RWPE1 (cell line): ENCODE measurements around the gene RNPEPL1.

Source experiments
- CTCF ChIA-PET: fragments of 350-600 bp; sonication (Branson Sonifier 250); formaldehyde crosslinking; extraction: SDS; loops from one replicate; lab custom pipeline; 2021; lab: Yijun Ruan, JAX
- POLR2A ChIA-PET: fragments of 400-600 bp; formaldehyde crosslinking; extraction: SDS; loops from one replicate; lab custom pipeline; 2020; ENCODE audit warnings: antibody characterized with exemption; ENCODE audit not compliant: low non-redundant PET; lab: Yijun Ruan, JAX
- DNase-seq: peaks from one replicate; pipeline ENCODE4 v3.0.0; 2012; ENCODE audit warnings: low spot score
- H3K27ac ChIP-seq: fragments of 450-650 bp; 2 replicates; pipeline ENCODE4 v1.5.1; 2017
- TF ChIP-seq, protein P1 (sequence below): fragments of 450-650 bp; conservative IDR thresholded peaks from 2 replicates; pipeline ENCODE4 v1.5.1; 2017; ENCODE audit warnings: low read depth, mild to moderate bottlenecking

The RNPEPL1 gene

DNA sequence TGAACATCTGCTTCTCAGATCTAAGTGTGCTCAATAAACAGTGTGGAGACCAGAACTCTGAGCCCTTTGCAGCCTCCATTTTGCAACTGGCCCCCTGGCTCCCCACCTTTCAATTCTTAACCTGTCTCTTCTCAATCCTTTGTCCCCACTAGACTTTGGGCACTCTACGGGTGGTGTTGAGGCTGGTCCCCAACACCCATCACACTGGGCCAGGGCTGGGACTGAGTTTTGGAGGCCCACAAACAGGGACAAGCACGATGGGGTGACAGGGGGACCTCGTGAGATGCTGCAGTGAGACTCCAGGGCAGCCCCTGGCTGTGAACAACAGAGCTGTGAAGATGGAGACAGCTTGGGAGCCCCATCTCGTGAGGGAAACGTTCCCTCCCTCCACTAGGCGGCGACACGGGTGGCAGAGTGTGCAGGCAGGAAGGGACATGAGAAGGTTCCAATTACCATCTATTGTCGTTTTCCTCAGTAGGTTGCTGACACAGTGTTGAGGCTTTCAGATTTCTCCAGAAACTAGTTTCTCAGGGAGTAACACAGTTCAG lies 11.7 kb upstream of the RNPEPL1 start:
- POLR2A ChIA-PET = no interaction called here
- H3K27ac ChIP-seq = peak overlapping the region; percentile 51; the same call in 1 of the 2 replicates
- DNase-seq = no peak
- CTCF ChIA-PET = interaction anchor here (0.6 to 0.7 kb wide), 3 partner anchors 23 to 453 kb away, joined by 3 to 6 read pairs (median 4); no protein-coding TSS in a partner anchor
- TF ChIP-seq, protein P1, sequence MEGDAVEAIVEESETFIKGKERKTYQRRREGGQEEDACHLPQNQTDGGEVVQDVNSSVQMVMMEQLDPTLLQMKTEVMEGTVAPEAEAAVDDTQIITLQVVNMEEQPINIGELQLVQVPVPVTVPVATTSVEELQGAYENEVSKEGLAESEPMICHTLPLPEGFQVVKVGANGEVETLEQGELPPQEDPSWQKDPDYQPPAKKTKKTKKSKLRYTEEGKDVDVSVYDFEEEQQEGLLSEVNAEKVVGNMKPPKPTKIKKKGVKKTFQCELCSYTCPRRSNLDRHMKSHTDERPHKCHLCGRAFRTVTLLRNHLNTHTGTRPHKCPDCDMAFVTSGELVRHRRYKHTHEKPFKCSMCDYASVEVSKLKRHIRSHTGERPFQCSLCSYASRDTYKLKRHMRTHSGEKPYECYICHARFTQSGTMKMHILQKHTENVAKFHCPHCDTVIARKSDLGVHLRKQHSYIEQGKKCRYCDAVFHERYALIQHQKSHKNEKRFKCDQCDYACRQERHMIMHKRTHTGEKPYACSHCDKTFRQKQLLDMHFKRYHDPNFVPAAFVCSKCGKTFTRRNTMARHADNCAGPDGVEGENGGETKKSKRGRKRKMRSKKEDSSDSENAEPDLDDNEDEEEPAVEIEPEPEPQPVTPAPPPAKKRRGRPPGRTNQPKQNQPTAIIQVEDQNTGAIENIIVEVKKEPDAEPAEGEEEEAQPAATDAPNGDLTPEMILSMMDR = peak; percentile 40

DNA sequence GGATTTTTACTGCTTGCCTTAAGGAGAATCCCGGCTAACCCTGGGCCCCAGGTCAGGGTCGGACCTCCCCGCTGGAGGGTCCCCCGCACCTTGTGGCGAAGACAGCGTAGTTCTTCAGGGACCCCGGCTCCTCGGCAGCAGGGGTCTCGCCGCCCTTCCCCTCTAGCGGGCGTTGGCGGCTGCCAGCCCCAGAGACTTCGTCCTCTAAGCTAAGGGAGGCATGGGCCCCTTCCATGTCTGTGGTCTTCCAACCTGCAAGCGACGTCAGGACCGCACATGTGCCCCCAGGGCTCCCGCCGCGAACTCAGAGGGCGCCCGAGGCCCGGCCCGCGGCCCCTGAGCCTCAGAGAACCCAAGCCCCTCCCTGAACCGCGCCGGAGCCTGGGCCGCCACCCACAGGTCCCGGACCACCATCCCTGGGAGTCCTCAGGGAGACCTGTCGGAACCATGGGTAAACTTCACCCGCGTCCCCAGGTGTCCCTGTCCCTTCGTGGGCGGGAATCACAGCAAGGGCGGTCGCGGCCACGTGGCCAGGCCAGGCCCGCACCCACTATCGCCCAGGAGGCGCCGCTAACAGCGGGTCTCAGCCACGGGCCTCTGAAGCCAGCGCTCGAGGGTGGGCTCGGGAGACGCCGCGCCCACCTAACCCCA lies 11.1 kb upstream of the RNPEPL1 start:
- H3K27ac ChIP-seq = peak overlapping the region; percentile 51
- POLR2A ChIA-PET = no interaction called here
- no peak for DNase-seq
- CTCF ChIA-PET = interaction anchor here (0.7 kb wide), 1 partner anchor 22 kb away, joined by 4 read pairs; no protein-coding TSS in a partner anchor
- TF ChIP-seq, protein P1 = no peak

DNA sequence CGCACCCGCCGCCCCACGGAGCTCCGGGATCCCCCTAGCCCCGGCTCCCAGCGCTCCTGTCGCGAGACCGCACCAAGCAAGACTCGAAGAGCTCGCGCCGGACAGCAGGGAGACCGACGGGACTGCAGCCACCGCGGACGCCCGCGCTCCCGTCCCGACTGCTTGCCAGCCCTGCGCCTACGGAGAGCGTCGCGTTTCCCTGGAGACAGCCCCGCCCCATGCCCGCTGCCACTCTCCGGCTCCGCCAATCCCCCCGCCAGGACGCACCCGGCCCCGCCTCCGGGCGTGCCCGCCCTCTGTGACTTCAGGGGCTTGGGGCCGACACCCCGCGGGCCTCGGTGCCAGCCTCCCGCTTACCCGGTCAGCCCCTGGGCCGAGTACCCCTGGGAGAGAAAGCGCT lies 10.5 kb upstream of the RNPEPL1 start, which contains the start of gene ANKMY1:
ANKMY1 (minus strand) TSS at position 181 of the 400 bp plus-strand sequence. CDS start 653 bp downstream, outside the sequence.
- DNase-seq = peak; percentile 94
- ChIA-PET CTCF (no interaction called here), POLR2A (no interaction called here)
- TF ChIP-seq, protein P1 = no peak
- peak within 1 kb of the TSS; percentile 51 for H3K27ac ChIP-seq

DNA sequence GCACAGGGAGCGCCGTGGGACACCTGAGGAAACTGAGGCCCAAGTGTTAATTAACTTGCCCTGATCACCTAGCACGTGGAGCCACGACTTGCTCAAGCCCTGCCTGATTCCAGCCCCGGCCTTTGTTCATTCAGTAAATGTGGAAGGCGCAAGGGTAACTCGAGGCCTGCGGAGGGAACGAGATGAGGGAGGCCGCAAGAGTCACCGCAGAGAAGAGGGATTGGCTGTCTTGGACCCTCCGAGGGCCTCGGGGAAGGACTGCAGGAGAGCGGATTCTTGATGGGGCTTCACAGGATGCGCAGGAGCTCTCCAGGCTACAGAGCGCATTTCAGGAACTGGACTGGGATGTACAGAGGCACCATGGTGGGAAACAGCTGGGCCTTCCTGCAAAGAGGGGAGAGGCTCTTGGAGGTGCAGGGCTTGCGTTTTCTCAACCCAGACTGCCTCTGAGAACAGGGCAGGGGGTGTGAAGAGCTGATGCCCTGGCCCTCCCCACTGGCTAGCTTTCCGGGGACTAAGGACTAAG lies 10.0 kb upstream of the RNPEPL1 start:
- ChIA-PET POLR2A (no interaction called here), CTCF (no interaction called here)
- DNase-seq = no peak
- TF ChIP-seq, protein P1 = no peak
- peak overlapping the region; percentile 51 for H3K27ac ChIP-seq

DNA sequence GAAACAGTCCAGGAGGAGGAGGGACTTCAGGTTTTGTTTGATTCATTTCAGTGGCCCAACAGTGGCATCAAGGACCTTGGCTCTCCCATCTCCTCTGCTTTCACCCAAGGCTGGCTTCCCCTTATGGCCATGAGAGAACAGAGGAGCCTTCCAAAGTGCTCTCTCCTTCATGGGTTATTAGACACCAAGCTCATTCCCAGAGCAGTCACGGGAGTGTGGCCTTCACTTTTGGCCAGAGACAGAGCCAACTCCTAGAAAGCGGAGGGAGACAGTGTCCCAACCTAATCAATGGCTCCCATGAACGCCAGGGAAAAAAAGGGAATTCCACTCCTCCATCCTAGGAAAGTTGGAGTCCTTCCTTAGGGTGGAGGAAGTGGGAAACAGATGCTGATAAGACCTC lies 9.0 kb upstream of the RNPEPL1 start:
- no peak overlapping the region; the same call in 1 of the 2 replicates for H3K27ac ChIP-seq
- CTCF ChIA-PET = interaction anchor here (0.7 kb wide), 1 partner anchor 509 kb away, joined by 3 read pairs; no protein-coding TSS in a partner anchor
- TF ChIP-seq, protein P1 = no peak
- no peak for DNase-seq
- POLR2A ChIA-PET = no interaction called here

DNA sequence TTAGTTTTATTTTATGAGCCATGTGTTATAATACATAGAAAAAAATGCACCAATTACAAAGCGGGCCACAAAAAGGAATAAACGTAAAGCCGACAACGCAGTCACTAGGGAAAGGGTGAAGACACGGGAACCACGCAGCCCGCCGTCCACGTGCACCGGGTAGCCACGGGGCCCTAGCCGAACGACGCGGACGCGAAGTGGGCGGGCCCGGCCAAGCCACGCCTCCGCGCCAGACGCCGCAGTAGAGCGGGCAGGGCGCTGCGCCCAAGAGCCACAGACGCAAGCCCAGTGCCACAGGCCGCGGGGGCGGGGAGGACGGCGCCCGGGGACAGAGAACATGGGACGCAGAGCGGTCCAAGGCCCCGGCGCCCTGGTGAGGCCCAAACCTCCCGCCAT lies 8.2 kb upstream of the RNPEPL1 start, which contains the start of gene DUSP28:
DUSP28 (plus strand) TSS at position 274 of the 396 bp plus-strand sequence. CDS start 328 bp downstream, outside the sequence.
- ChIA-PET CTCF (no interaction called here), POLR2A (interaction anchor here (1.0 kb wide), 1 partner anchor 26 kb away, joined by 8 read pairs; the partner anchor contains the start of gene CAPN10)
- peak; percentile 83 for DNase-seq
- TF ChIP-seq, protein P1 = no peak
- H3K27ac ChIP-seq = peak within 1 kb of the TSS; percentile 95
